ENCODE data around the gene NBEAL1.
"Not testable (repeated sequence)": the region's sequence is repeated elsewhere in the genome, so short reads cannot be mapped to it uniquely, and the experiment has no call there.

Gene NBEAL1

DNA sequence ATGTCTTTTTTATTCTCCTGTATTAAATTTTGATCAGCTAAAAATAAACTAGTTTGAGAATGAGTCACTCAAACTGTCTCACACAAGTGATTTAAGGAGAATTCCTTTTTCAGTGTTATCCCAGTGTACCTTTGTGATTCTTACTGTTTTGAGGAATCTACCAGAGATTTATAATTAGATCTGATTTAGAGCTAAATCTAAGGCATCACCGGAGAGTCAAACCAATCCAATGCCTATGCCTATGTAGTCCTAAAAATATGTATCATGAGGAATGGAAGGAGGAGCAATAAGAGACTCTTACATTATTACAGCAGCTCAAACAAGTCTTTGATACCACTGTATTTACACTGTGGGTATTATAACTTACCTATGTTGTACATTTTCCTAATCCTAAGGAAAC lies 160.7 kb downstream of the NBEAL1 start:
- POLR2A ChIA-PET, result no interaction called here
- CTCF ChIA-PET, result interaction anchor here (0.7 to 1.9 kb wide), 10 partner anchors 8 to 820 kb away, joined by 3 to 7 read pairs (median 4); no protein-coding TSS in a partner anchor
- TF ChIP-seq, protein P1, sequence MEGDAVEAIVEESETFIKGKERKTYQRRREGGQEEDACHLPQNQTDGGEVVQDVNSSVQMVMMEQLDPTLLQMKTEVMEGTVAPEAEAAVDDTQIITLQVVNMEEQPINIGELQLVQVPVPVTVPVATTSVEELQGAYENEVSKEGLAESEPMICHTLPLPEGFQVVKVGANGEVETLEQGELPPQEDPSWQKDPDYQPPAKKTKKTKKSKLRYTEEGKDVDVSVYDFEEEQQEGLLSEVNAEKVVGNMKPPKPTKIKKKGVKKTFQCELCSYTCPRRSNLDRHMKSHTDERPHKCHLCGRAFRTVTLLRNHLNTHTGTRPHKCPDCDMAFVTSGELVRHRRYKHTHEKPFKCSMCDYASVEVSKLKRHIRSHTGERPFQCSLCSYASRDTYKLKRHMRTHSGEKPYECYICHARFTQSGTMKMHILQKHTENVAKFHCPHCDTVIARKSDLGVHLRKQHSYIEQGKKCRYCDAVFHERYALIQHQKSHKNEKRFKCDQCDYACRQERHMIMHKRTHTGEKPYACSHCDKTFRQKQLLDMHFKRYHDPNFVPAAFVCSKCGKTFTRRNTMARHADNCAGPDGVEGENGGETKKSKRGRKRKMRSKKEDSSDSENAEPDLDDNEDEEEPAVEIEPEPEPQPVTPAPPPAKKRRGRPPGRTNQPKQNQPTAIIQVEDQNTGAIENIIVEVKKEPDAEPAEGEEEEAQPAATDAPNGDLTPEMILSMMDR (IDR thresholded peaks at IDR 0.05; ENCODE audit: control extremely low read depth, extremely low read depth, low read depth, missing control alignments), result no peak
- DNase-seq (ENCODE audit: extremely low spot score), result no peak

DNA sequence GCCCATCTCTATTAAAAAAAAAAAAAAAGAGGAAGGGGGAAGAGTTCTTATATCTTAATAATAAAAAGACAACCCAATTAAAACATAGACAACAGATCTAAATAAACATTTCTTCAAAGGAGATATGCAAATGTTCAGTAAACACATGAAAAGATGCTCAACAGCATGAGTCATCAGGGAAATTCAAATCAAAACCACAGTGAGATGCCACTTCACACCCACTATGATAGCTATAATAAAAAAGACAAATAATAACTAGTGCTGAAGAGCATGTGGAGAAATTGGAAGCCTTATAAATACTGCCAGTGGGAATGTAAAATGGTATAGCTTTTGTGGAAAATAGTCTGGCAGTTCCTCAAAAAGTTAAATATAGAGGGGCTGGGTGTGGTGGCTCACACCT lies 162.7 kb downstream of the NBEAL1 start:
- TF ChIP-seq, protein P1 (IDR thresholded peaks at IDR 0.05; ENCODE audit: control extremely low read depth, extremely low read depth, low read depth, missing control alignments), result no peak
- CTCF ChIA-PET, result interaction anchor here (1.1 to 1.9 kb wide), 2 partner anchors 10 to 49 kb away, joined by 3 to 7 read pairs; no protein-coding TSS in a partner anchor
- DNase-seq (ENCODE audit: extremely low spot score), result no peak
- POLR2A ChIA-PET, result no interaction called here

DNA sequence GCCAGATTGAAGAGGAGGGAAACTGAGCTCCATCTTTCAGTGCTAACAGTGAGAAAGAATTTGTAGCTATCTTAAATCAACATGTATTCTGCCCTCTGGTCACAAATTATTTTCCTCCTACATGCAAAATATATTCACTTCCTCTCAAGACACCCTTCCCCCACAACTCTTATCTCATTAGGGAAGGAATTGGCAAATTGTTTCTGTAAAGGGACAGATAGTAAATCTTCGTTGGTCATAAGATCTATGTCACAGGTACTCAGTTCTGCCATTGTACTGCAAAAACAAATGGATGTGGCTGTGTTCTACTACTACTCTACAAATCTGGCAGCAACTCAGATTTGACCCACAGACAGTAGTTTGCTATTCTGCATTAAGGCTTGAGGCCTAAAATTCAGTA lies 171.2 kb downstream of the NBEAL1 start:
- no peak for DNase-seq (ENCODE audit: extremely low spot score)
- TF ChIP-seq, protein P1 (IDR thresholded peaks at IDR 0.05; ENCODE audit: control extremely low read depth, extremely low read depth, low read depth, missing control alignments), result no peak
- CTCF ChIA-PET, result interaction anchor here (0.6 to 1.3 kb wide), 3 partner anchors 9 to 39 kb away, joined by 3 to 5 read pairs (median 3); no protein-coding TSS in a partner anchor
- POLR2A ChIA-PET, result interaction anchor here (0.5 kb wide), 2 partner anchors 146 to 326 kb away, joined by 3 read pairs; no protein-coding TSS in a partner anchor

DNA sequence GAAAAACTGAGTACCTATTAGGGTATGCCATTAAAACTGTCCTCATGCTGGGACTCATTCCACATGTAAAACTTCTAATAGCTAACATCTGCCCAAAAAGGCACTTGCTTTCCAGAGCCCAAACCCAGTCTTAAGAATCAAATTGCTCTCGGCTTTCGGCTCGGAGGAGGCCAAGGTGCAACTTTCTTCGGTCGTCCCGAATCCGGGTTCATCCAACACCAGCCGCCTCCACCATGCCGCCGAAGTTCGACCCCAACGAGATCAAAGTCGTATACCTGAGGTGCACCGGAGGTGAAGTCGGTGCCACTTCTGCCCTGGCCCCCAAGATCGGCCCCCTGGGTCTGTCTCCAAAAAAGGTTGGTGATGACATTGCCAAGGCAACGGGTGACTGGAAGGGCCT lies 175.9 kb downstream of the NBEAL1 start:
- DNase-seq (ENCODE audit: extremely low spot score); POLR2A ChIA-PET: not testable (repeated sequence)
- CTCF ChIA-PET, result interaction anchor here (1.6 kb wide), 1 partner anchor 14 kb away, joined by 3 read pairs; no protein-coding TSS in a partner anchor

DNA sequence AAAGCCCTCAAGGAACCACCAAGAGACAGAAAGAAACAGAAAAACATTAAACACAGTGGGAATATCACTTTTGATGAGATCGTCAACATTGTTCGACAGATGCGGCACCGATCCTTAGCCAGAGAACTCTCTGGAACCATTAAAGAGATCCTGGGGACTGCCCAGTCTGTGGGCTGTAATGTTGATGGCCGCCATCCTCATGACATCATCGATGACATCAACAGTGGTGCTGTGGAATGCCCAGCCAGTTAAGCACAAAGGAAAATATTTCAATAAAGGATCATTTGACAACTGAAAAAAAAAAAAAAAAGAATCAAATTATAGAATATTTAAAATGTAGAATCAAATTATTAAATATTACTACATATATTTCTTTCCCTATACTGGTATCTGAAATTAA lies 176.4 kb downstream of the NBEAL1 start:
- CTCF ChIA-PET, result interaction anchor here (1.6 kb wide), 1 partner anchor 37 kb away, joined by 3 read pairs; no protein-coding TSS in a partner anchor
- POLR2A ChIA-PET; DNase-seq (ENCODE audit: extremely low spot score): not testable (repeated sequence)

DNA sequence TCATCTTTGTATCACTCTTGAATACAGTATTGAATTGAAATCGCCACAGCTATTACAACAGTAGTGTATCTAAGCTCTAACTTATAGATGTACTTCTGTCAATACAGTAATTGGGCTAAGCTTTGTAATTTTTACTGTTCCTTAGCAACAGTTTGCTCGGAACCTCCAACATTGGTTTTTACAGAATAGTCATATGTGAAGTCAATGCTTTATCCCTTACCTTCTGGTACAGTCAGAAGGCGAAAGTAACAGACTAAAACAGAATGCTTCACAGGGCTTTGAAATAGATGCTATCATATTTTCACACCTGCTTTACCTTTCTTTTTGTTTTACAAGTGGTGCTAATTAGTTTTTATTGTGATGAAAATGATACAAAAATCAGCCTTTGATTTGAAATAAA lies 177.3 kb downstream of the NBEAL1 start:
- ChIA-PET CTCF (interaction anchor here (1.2 to 1.6 kb wide), 3 partner anchors 13 to 36 kb away, joined by 3 read pairs; no protein-coding TSS in a partner anchor), POLR2A (no interaction called here)
- TF ChIP-seq, protein P1 (IDR thresholded peaks at IDR 0.05; ENCODE audit: control extremely low read depth, extremely low read depth, low read depth, missing control alignments), result no peak
- DNase-seq (ENCODE audit: extremely low spot score), result no peak

DNA sequence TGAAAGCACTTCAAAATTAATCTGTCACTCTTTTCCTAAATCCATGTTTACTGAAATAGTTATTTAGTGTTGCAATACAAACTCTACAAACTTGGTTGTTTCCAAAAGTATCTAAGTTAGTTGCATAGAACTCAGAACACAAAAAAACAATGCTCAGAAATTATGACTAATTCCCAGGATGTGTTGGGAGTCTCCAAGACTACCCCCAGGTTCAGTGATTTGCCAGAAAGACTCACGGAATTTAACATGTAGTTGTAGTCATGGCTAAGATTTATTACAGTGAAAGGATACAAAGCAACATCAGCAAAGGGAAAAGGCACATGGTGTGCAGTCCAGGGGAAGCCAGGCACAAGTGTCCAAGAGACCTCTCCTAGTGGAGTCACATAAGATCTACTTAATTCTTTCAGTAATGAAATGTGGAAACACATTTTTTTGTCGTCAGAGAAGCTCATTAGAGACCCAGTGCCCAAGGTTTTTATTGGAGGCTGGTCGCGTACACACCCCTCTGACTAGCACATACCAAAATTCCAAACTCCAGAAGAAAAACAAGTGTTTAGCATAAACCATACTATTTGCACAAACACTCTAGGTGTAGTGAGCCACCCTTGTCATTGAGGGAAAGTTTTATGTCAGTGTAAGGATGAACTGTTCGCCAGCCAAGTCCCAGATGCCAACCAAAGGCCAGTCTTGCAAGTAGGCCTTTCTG lies 180.8 kb downstream of the NBEAL1 start:
- POLR2A ChIA-PET, result no interaction called here
- TF ChIP-seq, protein P1 (IDR thresholded peaks at IDR 0.05; ENCODE audit: control extremely low read depth, extremely low read depth, low read depth, missing control alignments), result no peak
- DNase-seq (ENCODE audit: extremely low spot score), result no peak
- CTCF ChIA-PET, result interaction anchor here (1.0 kb wide), 1 partner anchor 10 kb away, joined by 3 read pairs; no protein-coding TSS in a partner anchor

Measured in GM10248 (cell line).